ENCODE measurements around the gene TPP1. TPM values are rescaled to one million over a fixed set of nuclear protein-coding genes. Genes with fewer than 3 reads are reported as not detected.

The TPP1 gene
- total RNA-seq, 1 donor from 2014 or later: 101 TPM

DNA sequence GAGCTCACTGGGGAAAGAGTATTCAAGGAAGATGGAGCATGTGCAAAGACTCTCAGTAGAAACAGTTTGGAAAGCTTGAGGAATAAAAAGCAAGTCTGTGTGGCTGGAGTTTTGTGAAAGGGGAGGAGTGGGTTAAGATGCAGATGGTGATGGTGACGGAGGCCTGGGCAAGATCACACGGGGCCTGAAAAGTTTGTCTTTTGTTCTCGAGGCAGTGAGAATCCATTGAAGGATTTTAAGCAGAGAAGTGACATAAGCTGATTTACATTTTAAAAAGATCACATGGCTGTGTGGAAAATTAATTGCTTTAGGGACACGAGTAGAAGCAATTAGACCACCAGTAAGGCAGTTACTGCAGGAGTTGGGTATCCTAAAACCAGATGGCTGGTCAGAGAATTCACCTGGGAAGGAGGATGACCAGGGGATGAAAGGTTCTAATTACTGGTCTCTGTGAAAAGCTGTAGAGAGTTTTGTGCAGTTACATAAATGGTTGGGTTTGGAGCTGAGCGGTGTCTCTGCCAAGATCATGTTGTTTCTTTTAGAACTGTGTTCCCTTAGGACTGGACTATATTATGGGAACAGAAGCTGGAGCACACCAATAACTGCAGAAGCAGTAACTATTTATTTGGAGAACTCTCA lies 22.9 kb downstream of the TPP1 start:
- peaks cover 11% of the 10 kb centered on the region for H3K4me1 Mint-ChIP-seq (ENCODE audit: low read depth)
- H3K36me3 Mint-ChIP-seq (ENCODE audit: low read depth): peaks cover 28% of the 10 kb centered on the region
- H3K27me3 Mint-ChIP-seq (ENCODE audit: low read depth): no peaks in the 10 kb centered on the region
- no peaks in the 10 kb centered on the region for H3K9me3 Mint-ChIP-seq (ENCODE audit: low read depth)
- no peak overlapping the region for H3K4me3 Mint-ChIP-seq (ENCODE audit: unreplicated experiment)
- H3K27ac Mint-ChIP-seq (ENCODE audit: unreplicated experiment): no peak overlapping the region
- TF ChIP-seq, protein P1, sequence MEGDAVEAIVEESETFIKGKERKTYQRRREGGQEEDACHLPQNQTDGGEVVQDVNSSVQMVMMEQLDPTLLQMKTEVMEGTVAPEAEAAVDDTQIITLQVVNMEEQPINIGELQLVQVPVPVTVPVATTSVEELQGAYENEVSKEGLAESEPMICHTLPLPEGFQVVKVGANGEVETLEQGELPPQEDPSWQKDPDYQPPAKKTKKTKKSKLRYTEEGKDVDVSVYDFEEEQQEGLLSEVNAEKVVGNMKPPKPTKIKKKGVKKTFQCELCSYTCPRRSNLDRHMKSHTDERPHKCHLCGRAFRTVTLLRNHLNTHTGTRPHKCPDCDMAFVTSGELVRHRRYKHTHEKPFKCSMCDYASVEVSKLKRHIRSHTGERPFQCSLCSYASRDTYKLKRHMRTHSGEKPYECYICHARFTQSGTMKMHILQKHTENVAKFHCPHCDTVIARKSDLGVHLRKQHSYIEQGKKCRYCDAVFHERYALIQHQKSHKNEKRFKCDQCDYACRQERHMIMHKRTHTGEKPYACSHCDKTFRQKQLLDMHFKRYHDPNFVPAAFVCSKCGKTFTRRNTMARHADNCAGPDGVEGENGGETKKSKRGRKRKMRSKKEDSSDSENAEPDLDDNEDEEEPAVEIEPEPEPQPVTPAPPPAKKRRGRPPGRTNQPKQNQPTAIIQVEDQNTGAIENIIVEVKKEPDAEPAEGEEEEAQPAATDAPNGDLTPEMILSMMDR (IDR thresholded peaks at IDR 0.05): no peak
- DNase-seq (ENCODE audit: low spot score): no peak

GRCh38 chr11:6594142-6594768 lies 25.0 kb downstream of the TPP1 start:
- H3K9me3 Mint-ChIP-seq (ENCODE audit: low read depth): no peaks in the 10 kb centered on the region
- H3K36me3 Mint-ChIP-seq (ENCODE audit: low read depth): peaks cover 22% of the 10 kb centered on the region
- TF ChIP-seq, protein P1 (IDR thresholded peaks at IDR 0.05): no peak
- H3K4me3 Mint-ChIP-seq (ENCODE audit: unreplicated experiment): no peak overlapping the region
- no peak for DNase-seq (ENCODE audit: low spot score)
- H3K4me1 Mint-ChIP-seq (ENCODE audit: low read depth): peaks cover 11% of the 10 kb centered on the region
- H3K27me3 Mint-ChIP-seq (ENCODE audit: low read depth): no peaks in the 10 kb centered on the region
- no peak overlapping the region for H3K27ac Mint-ChIP-seq (ENCODE audit: unreplicated experiment)

DNA sequence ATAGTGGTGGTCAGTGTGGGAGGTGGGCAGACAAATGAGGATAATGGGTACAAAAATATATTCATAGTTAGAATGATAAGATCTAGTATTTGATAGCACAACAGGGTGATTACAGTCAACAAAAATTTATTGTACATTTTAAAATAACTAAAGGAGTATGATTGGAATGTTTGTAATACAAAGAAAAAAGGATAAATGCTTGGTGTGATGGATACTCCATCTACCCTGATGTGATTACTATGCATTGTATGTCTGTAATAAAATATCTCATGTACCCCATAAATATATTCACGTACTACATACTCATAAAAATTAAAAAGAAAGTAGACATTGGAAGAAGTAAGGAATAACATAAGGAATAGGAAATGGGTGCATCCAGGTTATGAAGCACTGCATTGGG lies 31.2 kb downstream of the TPP1 start:
- H3K4me3 Mint-ChIP-seq (ENCODE audit: unreplicated experiment): no peak overlapping the region
- no peak overlapping the region for H3K27ac Mint-ChIP-seq (ENCODE audit: unreplicated experiment)
- H3K4me1 Mint-ChIP-seq (ENCODE audit: low read depth): no peaks in the 10 kb centered on the region
- TF ChIP-seq, protein P1 (IDR thresholded peaks at IDR 0.05): no peak
- peaks cover 21% of the 10 kb centered on the region for H3K9me3 Mint-ChIP-seq (ENCODE audit: low read depth)
- H3K36me3 Mint-ChIP-seq (ENCODE audit: low read depth): peaks cover 18% of the 10 kb centered on the region
- H3K27me3 Mint-ChIP-seq (ENCODE audit: low read depth): no peaks in the 10 kb centered on the region
- no peak for DNase-seq (ENCODE audit: low spot score)

DNA sequence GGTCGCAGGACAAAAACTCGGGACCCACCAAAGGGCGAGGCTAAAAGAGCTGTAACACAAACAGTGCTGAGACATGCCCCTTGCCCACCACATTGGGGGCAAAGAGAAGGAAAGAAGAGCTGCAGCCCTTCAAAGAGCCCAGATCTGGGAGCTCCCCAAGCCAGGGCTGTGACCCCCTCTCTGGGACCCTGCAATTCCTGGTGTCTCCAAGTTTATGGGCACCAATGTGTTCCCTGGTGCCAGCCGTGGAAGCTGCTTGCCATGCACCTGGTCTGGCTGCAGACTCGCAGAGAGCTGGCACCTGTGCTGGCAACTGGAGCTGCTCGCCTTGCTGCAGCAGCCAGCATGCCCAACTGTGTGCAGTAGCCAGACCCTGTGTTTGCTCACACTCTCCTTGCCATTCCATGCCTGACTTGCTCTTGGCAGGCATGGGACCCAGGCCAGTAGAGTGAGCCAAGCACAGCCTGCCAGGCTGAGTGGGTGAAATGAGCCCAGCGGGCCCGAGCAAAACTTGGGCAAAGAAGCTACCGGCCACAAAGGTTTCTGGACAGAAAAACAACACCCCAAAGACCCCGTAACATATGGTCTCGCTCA lies 31.8 kb downstream of the TPP1 start:
- DNase-seq (ENCODE audit: low spot score): no peak
- TF ChIP-seq, protein P1 (IDR thresholded peaks at IDR 0.05): no peak
- Mint-ChIP-seq H3K27me3 (ENCODE audit: low read depth) (no peaks in the 10 kb centered on the region), H3K27ac (ENCODE audit: unreplicated experiment) (no peak overlapping the region), H3K9me3 (ENCODE audit: low read depth) (peaks cover 26% of the 10 kb centered on the region), H3K36me3 (ENCODE audit: low read depth) (peaks cover 20% of the 10 kb centered on the region), H3K4me3 (ENCODE audit: unreplicated experiment) (no peak overlapping the region), H3K4me1 (ENCODE audit: low read depth) (no peaks in the 10 kb centered on the region)

GRCh38 chr11:6586434-6587359 lies 32.5 kb downstream of the TPP1 start:
- no peak overlapping the region for H3K4me3 Mint-ChIP-seq (ENCODE audit: unreplicated experiment)
- TF ChIP-seq, protein P1 (IDR thresholded peaks at IDR 0.05): no peak
- no peak for DNase-seq (ENCODE audit: low spot score)
- H3K27ac Mint-ChIP-seq (ENCODE audit: unreplicated experiment): no peak overlapping the region
- no peaks in the 10 kb centered on the region for H3K27me3 Mint-ChIP-seq (ENCODE audit: low read depth)
- peaks cover 19% of the 10 kb centered on the region for H3K36me3 Mint-ChIP-seq (ENCODE audit: low read depth)
- H3K9me3 Mint-ChIP-seq (ENCODE audit: low read depth): peaks cover 26% of the 10 kb centered on the region
- no peaks in the 10 kb centered on the region for H3K4me1 Mint-ChIP-seq (ENCODE audit: low read depth)

Data from chondrocyte (in vitro differentiated cells).